ENCODE measurements around the gene MSANTD4. TPM values are rescaled to one million over a fixed set of nuclear protein-coding genes. Genes with fewer than 3 reads are reported as not detected.

The MSANTD4 gene
- total RNA-seq, 1 donor: 9.7 TPM

DNA sequence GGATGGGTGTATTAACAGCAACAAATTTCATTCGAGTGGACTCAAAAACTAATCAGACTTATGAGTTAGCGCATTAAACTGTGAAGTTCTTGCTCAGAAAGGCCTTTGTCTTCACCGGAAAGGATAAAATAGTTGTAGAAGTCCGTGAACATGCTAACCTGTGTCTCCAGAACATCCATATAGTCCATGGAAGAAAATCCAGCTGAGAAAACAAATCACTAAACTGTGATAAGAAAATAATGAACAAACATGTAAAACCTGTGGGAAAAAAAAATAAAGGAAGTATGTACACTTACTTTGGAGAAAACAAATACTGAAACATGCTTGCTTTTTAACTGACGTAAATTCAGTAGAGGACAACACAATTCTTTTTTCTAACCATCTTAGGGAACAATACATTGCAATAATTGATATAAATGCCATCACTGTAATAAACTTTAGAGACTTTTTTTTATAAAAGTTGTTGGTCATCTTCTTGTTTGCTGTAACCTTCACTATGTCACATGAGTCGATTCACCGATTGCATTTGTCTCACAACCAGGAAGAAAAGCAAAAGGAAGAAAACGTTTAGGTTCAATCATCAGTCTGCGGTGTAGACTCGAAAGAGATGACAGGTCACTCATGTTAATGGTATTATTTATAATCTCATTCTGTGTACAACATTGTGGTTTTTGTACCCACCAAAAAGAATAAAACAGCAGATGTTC lies 41.9 kb downstream of the MSANTD4 start:
- no peak overlapping the region for H3K4me3 ChIP-seq (ENCODE audit: low read length)
- no peaks in the 10 kb centered on the region for H3K27me3 ChIP-seq (ENCODE audit: insufficient read depth, low read length)
- no peaks in the 10 kb centered on the region for H3K9me3 ChIP-seq (ENCODE audit: low read depth, low read length)
- H3K4me1 ChIP-seq (ENCODE audit: insufficient read depth, low read length): no peaks in the 10 kb centered on the region

GRCh38 chr11:105975128-105975527 lies 46.9 kb downstream of the MSANTD4 start:
- Histone ChIP-seq H3K4me1 (ENCODE audit: insufficient read depth, low read length) (no peaks in the 10 kb centered on the region), H3K4me3 (ENCODE audit: low read length) (no peak overlapping the region), H3K27me3 (ENCODE audit: insufficient read depth, low read length) (no peaks in the 10 kb centered on the region), H3K9me3 (ENCODE audit: low read depth, low read length) (no peaks in the 10 kb centered on the region)

DNA sequence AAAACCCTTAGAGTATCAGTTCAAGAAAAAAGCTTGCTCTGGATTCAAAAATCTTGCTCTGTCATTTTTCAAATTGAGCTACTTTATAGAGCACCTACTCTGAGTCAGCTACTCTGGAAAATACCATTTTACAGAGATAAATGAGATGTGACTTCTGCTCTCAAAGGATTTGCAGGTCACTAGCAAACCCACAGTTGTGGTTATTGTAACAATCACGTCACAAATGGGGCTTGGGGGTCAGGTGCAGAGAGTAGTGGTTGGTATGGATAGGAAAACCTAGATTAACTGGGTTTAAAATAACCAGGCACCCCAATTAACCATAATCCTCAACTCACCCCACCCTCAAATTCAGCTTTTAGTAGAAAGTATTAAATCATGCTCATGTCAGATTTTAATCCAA lies 52.3 kb downstream of the MSANTD4 start:
- Histone ChIP-seq H3K27me3 (ENCODE audit: insufficient read depth, low read length) (no peaks in the 10 kb centered on the region), H3K9me3 (ENCODE audit: low read depth, low read length) (no peaks in the 10 kb centered on the region), H3K4me1 (ENCODE audit: insufficient read depth, low read length) (no peaks in the 10 kb centered on the region), H3K4me3 (ENCODE audit: low read length) (no peak overlapping the region)

DNA sequence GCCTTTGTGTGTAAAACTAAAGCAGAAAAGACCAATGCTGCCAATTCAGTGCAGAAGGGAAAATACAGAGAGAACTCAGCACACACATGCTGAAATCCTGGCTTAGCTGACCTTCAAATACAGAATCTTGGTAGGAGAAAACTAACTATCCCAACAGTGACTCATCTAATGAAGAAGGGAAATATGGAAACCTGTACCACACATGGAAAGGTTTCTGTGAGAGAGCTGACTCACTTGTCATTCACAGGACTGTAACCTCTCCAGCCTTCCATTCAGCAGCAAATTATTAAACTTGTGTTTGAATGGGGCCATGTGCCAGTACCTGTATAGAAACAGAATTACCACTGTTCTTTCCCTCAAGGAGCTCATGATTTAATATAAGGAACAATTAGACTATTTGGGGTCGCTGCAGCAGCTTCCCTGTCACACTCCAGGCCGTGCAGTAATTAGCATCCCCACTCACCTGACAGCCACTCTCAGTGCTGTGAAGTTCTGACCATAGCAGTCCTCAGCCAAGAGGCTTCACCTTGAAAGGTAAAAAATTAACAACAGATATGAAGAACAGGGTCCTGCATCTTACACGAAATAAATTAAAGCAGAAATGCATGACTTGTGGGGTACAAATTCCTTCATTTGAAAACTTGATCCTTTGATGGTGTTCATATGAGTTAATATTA lies 53.9 kb downstream of the MSANTD4 start:
- no peak overlapping the region for H3K4me3 ChIP-seq (ENCODE audit: low read length)
- no peaks in the 10 kb centered on the region for H3K4me1 ChIP-seq (ENCODE audit: insufficient read depth, low read length)
- H3K9me3 ChIP-seq (ENCODE audit: low read depth, low read length): no peaks in the 10 kb centered on the region
- H3K27me3 ChIP-seq (ENCODE audit: insufficient read depth, low read length): no peaks in the 10 kb centered on the region

- H3K4me1 ChIP-seq (ENCODE audit: insufficient read depth, low read length): no peaks in the 10 kb centered on the region
- H3K27me3 ChIP-seq (ENCODE audit: insufficient read depth, low read length): no peaks in the 10 kb centered on the region
- H3K9me3 ChIP-seq (ENCODE audit: low read depth, low read length): no peaks in the 10 kb centered on the region
- no peak overlapping the region for H3K4me3 ChIP-seq (ENCODE audit: low read length)
Measured at GRCh38 chr11:105960252-105961245, 61.5 kb downstream of the MSANTD4 start.

Other genes starting within 250 kb of the MSANTD4 start
- 4.7 TPM for gene KBTBD3, start 55.1 kb upstream of the MSANTD4 start, total RNA-seq
- gene AASDHPPT, start 55.4 kb upstream of the MSANTD4 start, total RNA-seq: 25.6 TPM

All from mononuclear cell (primary cell).